Inflammatory macrophage (primary cell): Measurements from ENCODE around the gene LYVE1.

Source experiments
- DNase-seq, 2 donors: peaks; one replicate each; pipeline ENCODE4 v3.0.0-alpha.2; 2020 to 2022

LYVE1 gene

DNA sequence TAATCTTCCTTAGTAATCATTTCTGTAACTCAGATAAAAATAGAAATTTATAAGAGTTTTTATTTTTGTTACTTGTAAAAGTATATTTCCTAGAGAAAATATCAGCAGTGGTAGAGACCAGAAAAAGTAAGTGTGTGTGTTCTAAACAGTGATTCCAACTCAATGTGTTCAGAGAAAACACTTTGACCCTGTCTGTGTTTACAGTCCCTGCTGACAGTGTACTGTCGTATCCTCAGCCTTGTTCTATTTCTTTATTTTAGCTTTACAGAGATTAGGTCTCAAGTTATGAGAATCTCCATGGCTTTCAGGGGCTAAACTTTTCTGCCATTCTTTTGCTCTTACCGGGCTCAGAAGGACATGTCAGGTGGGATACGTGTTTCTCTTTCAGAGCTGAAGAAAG, 10.2 kb downstream of the LYVE1 start:
- no peak for DNase-seq

DNA sequence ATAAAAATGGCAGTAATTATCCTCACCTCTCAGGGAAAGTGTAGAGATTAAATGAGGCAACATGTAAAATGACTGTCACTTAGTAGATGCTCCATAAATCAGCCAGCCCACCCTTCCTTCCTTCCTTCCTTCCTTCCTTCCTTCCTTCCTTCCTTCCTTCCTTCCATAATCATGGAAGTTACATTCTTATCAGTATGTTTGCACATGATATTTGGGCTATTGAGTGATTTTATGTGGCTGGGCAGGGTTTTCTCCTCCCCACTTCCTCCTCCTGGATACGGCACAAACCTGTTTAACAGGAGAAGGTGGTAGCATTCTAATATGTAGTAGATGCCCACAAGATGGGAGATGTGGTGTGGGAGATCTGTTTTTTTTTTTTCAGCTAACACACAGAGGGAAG, 11.9 kb downstream of the LYVE1 start:
- no peak for DNase-seq

DNA sequence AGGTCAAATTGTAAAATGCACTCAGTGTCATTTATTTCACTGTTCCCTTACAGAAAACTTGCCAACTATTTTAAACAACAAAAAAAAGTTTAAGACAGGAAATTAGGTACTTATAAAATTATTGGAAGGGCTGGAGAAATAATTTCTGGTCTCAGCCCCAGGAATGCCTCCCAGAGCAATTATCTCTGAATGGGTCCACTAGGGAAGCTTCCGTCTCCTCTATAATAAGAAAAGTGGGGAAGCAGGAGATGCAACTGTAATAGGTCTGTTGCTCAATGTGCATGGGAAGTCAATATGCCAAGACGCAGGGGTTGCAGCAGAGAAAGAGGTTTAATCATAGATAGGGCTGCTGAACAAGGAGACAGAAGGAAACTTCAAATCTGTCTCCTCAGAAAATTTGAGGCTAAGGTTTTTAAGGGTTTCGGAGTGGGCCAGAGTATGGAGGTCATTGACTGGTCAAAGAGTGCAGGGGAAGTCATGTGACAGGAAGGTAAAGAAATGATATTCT, 16.6 kb downstream of the LYVE1 start:
- peak in 1 of 2 donors; percentile 12 for DNase-seq

GRCh38 chr11:10551290-10551592, 17.2 kb downstream of the LYVE1 start:
- DNase-seq, result no peak

GRCh38 chr11:10550503-10551289, 17.8 kb downstream of the LYVE1 start:
- DNase-seq, result no peak

DNA sequence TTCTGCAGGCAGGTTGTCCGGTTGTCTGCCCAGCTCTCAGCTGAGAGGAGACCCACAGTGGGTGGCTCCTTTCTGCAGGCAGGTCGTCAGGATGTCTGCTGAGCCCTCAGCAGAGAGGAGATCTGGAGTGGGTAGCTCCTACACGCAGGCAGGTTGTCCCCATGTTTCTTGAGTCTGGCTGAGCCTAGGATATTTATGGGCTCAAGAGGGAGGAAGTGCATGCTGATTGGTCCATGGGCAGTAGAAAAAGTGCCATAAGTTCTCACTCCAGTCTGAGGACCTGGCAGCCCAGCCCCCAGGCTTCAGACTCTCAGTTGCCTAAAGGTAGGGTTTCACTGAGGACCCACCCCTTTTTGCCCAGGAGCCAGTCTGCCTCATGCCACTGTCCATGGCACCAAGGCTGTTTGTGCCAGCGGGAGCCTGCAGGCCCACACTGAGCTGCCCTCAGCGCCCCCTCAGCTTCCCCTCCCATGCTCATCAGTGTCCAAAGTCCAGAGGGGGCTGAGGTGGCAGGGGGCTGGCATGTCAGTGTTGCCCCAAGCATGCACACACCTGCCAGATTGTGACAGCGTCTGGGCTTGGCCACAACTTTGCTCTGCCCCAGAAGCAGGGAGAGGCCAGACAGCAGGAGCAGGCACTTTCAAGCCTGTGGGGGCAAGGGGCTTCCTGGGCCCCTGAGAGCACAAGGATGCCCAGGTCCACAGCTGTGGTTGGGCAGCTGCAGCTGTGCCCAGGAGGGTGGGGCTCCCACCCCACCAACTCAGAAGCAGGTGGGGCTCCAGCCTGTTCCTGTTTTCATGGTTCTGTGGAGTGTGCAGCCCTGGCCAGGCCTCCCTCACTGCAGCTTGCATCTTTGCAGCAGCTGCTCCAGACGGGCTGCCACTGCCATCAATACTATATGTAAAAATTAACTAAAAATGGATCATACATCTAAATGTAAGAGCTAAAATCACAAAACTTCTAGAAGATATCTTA, 23.7 kb downstream of the LYVE1 start:
- no peak for DNase-seq

GRCh38 chr11:10543782-10544181, 24.7 kb downstream of the LYVE1 start:
- DNase-seq, result no peak

- no peak for DNase-seq
These were observed 25.7 kb downstream of the LYVE1 start for GRCh38 chr11:10542776-10543175.

- no peak for DNase-seq
These were observed 26.9 kb downstream of the LYVE1 start for GRCh38 chr11:10541561-10541930.

DNA sequence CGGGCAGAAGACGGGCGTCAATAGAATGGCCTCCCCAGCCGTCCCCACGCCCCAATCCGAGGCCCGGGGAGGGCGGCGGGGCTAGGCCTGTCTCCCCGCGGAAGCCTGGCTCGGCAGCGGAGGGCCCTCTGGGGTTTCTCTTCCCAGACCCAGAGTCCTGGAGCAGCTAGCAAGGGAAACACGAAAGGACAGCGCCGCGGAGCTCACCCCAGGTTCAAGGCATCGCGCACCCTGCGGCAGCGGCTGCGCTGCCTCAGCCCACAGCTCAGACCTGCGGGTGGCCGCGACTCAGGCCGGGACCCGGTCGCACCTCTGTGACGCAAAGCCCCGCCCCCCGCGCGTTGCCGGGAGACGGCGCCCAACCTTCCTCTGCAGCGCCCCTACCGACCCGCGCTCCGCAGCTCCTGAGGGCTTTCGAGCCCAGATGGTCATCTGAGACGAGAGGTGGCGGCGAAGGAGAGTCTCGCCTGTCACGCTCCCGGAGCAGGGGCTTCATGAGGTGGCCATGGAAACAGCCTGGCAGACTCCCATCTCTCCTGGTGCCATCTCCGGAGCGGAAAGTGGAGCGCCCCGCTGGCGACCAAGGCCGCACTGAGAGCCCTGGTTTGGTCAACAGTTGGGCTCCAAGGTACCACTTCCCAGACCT, 27.4 kb downstream of the LYVE1 start, which contains the start of gene RNF141:
RNF141 (minus strand) TSS at position 273 of the 646 bp plus-strand sequence. CDS start 7,029 bp downstream, outside the sequence.
- peak; percentile 89 to 94 for DNase-seq

DNA sequence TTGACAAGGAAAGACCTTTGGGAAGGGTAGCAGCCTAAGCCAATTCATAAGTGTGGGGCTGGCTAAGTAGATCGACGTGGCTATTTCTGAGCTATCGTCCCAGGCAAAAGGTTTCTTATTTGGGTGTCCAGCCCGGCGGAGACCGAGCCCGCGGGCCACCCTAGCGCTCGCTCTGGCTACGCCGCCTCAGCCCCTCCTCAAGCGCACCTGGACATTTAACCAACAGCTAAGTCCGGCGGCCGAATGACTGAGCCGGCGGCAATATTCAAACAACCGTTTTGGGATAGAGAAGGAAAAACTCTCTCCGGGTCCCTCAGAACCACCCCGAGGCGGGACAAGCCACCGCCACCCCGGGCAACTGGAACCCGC, 27.9 kb downstream of the LYVE1 start:
- no peak for DNase-seq

- no peak for DNase-seq
These were observed 29.1 kb downstream of the LYVE1 start for GRCh38 chr11:10539339-10539738.

DNA sequence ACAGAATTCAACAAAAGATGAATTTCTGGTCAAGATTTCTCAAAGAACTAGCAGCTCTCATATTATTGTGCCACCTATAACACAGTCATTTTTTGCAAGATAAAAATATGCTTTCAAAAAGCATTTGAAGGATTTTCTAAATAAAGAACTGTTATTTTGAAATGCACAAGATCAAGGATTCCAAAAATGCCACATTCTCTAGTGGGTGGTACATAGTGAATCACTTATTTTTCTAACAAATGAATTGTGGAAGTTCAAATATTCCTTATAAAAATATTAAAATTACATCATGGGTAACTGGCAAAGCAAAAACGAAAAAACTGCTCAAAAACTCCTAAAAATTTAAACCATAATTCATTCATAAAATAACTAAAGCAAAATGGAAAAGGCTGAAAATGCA, 29.5 kb downstream of the LYVE1 start:
- no peak for DNase-seq

DNA sequence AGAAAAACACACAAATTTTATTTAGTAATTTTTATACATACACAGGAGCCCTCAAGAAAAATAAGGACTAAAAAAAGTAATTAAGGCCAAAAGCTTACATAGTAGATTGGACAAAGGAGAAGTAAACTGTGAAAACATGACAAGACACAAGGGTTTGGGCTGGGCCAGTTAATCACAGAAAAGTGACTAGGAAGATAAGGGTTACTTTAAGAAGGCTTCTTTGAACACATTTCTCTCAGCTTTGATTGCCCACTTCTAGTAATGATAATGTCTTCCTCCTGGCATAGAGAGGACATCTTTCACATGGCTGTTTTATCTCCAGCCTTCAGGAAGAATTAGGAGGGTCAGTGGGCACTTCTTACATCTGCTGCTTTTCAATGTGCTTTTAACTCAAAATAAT, 30.9 kb downstream of the LYVE1 start:
- DNase-seq, result no peak

DNA sequence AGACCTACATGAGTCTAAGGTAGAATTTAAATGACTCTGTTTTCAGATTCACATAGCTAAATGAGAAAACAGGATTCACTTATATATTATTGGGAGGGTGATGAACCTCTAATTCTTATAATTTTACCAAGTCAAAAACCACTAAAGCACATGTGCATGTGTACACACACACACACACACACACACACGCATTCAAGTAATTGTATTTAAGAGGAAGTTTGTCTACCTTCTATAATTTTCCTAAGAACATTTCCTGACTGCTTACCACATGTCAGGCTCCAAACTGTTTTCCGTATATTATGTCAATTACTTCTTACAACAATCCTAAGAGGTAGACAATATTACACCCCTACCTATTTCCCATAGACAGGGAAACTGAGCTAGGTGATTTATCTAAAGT, 34.1 kb downstream of the LYVE1 start:
- DNase-seq, result no peak

DNA sequence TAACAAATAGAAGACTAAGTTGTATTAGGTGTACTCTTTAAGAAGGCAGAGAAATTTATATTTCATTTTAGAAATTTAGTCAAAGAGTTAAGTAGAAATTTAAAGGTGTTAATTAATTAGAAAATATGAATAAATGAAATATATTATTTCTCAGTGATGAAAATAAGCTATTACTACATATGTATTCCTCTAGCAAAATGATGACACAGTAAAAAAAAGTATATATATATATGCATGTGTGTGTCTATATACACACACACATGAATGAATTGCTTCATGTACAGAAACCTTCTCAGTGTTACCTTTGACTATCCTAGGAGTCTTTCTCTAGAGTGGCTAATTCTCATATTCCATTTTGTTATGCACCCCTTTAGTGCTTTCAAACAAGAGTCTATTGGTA, 35.1 kb downstream of the LYVE1 start:
- DNase-seq, result no peak

DNA sequence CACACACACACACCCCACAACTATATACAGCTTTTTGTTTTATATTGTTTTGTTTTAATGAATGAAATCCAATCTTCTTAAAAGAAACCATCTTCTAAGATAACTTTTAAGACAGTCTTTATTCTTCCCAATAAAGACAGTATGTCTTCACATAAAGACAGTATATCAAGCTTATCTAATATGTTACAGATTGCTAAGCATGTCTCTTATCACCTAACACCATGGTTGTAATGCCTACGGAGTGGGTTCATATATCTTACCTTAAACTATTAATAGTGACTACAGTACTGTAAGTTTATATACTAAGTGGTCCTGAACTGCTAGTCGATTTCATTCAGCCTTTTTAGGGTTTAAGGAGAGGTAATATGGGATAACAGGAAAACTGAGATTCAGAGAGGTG, 35.9 kb downstream of the LYVE1 start:
- no peak for DNase-seq

- DNase-seq, result no peak
These were observed 39.2 kb downstream of the LYVE1 start for GRCh38 chr11:10529279-10529678.

DNA sequence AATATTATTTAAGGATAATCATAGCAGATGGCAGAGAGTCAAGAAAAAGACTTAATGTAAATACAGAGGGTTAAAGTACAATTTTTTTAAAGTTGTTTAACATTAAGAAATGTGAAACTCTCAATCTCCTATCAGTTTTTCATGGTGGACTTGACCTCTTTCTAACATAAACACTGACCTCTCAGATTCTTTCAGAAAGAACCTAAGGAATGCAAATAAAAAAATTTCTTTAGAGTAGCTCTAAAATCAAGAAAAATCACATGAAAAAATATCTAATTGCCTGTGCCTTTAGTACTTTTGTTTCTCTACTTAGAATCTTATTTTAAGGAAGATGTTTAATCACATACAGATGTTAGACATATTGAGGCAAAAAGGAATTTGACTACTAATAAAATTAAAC, 40.3 kb downstream of the LYVE1 start:
- DNase-seq, result no peak

DNA sequence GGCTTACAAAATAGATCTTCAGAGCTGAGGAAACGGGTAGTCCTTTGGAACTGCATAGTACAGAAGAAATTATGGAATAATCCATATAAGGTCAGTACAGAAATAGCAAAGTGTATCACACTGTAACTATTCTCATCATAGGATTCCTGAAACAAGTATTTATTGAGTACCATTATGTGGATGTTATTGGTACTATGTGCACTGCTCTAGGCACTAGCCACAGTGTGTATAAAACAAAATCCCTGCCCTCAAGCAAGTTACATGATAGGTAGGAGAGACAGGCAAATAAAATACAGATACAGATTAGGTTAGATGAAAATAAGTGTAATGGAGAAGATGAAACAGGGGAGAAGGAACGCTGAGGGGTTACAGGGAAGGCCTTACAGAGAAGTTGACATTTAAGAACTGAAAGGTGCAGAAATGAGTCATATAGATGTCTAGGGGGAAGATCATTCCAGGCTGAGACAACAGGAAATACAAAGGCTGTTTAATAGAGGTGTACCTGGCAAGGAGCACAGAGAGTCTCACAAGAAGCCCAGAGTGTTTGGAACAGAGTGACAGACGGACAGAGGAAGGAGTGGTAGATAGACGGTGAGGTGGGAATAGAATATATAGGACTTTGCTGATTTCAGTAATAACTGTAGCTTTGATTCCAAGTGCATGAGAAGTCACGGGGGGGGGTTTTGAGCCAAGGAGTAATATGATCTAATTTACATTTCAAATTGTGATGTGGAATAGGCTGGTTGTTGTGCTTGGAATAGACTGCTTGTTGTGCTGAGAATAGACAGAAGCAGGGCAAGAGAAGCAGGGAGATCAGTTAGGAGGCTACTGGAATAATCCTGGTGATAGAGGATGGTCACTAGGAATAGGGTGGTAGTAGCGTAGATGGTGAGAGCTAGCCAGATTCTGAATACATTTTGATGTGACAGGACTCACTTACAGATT, 41.2 kb downstream of the LYVE1 start:
- no peak for DNase-seq

DNA sequence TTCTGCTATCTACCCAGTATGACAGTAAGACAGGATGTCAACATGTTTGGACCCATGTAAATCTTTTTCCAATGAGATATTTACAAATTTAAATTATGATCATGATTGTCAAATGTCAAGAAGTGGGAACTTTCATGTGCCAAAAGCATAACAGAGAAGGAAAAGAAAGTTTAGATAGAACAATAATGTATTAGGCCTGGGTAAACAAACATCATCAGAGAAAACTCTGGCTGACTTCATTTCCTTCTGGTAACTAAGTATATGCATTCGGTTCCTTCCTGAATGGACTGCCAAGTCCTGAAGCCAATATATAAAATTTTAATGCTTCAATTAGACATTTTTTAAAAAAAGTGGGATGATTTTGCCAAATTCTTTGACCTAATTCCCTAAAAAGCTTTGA, 44.0 kb downstream of the LYVE1 start:
- DNase-seq, result no peak

DNA sequence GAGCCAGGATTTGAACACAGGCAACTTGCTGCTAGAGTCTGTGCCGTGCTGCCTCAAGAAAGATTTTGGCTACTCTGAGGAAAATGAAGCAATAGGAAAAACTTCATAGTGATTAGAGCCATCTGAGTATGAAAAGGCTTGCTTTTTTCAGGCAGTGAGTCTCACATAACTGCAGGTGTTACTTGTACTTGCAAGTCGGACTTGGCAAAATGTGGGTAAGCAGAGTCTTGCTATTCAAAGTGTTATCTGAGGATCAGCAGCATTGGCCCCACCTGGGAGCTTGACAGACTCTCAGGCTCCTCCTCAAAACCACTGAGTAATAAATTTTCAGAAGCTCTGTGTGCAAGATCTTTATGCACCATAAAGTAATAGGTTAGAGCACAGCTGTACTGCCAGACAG, 45.5 kb downstream of the LYVE1 start:
- no peak for DNase-seq
